HCT116 (cell line): Measurements from ENCODE around the gene NSG2. TPM values are rescaled to one million over a fixed set of nuclear protein-coding genes. Genes with fewer than 3 reads are reported as not detected.

Experiments used
- ATAC-seq: fragments of 200-7000 bp; cut with Tn5 transposase; 2 replicates; pipeline ENCODE4 v1.9.1; 2020; ENCODE audit warnings: mild to moderate bottlenecking, moderate library complexity
- BruUV-seq: library from RNA; stranded (reverse); fragments of 400-500 nt; replicated peaks from 2 replicates; lab custom pipeline; 2021; lab: Mats Ljungman, UMichigan
- CTCF ChIA-PET: fragments of 300-600 bp; sonication (Branson Sonifier 250); formaldehyde crosslinking; loops from one replicate; lab custom pipeline; 2021; ENCODE audit warnings: antibody characterized with exemption; lab: Charles Lee
- POLR2A ChIA-PET: fragments of 300-600, 350-600 bp; sonication (Branson Sonifier 250); formaldehyde crosslinking; loops from one replicate; lab custom pipeline; 2021; ENCODE audit warnings: antibody characterized with exemption; lab: Charles Lee
- RAD21 ChIA-PET, 2 experiments: fragments of 300-600 bp; sonication (Branson Sonifier 250); formaldehyde crosslinking; loops; one replicate each; lab custom pipeline; 2023; ENCODE audit warnings: low total read pairs in 2 of 2; ENCODE audit not compliant: uncharacterized antibody in 2 of 2, unreplicated experiment in 2 of 2, low non-redundant PET in 1 of 2; lab: Charles Lee
- DNase-seq: peaks from one replicate; pipeline ENCODE4 v3.0.0-alpha.2; 2010; ENCODE audit warnings: low read depth, low spot score
- H2AFZ ChIP-seq: fragments of 200-600 bp; shearing (Covaris generic), sonication (generic); 2 replicates; pipeline ENCODE4 v1.6.1; 2017; ENCODE audit warnings: low read depth, mixed run types, mixed read lengths, antibody characterized with exemption, low read length; ENCODE audit not compliant: poor library complexity, severe bottlenecking
- H3K27ac ChIP-seq: 2 replicates; pipeline ENCODE4 v1.5.1; 2012; ENCODE audit warnings: low read depth, low read length
- H3K27me3 ChIP-seq: fragments of 200-600 bp; sonication (generic); 2 replicates; pipeline ENCODE4 v1.6.1; 2016; ENCODE audit warnings: mixed run types, low read length, mixed read lengths; ENCODE audit not compliant: insufficient read depth
- H3K36me3 ChIP-seq, 2 experiments: fragments of 200-500 bp in 1 of 2; fragments of 200-600 bp in 1 of 2; sonication (Bioruptor generic) in 1 of 2; sonication (generic) in 1 of 2; 2 replicates each; pipeline versions ENCODE4 v1.5.1 to v1.6.1; 2014 to 2016; ENCODE audit warnings: low read length in 2 of 2, inconsistent platforms in 1 of 2, mixed read lengths in 1 of 2, mixed run types in 1 of 2; ENCODE audit not compliant: insufficient read depth in 2 of 2, control insufficient read depth in 1 of 2
- H3K4me1 ChIP-seq, 2 experiments: fragments of 200-600 bp in 1 of 2; sonication (generic) in 1 of 2; 2 replicates each; pipeline versions ENCODE4 v1.5.1 to v1.6.1; 2012 to 2017; ENCODE audit warnings: low read length in 2 of 2, inconsistent platforms in 1 of 2, mild to moderate bottlenecking in 1 of 2, mixed read lengths in 1 of 2, mixed run types in 1 of 2, moderate library complexity in 1 of 2; ENCODE audit not compliant: insufficient read depth in 2 of 2, control insufficient read depth in 1 of 2
- H3K4me2 ChIP-seq: fragments of 200-600 bp; sonication (generic); 2 replicates; pipeline ENCODE4 v1.6.1; 2017; ENCODE audit warnings: mixed run types, low read length, mixed read lengths
- H3K4me3 ChIP-seq, 2 experiments: fragments of 200-600 bp in 1 of 2; sonication (generic) in 1 of 2; replicated peaks in 1 of 2; 2 replicates each; pipeline ENCODE4 v1.5.1; 2011 to 2016; ENCODE audit warnings: low read length in 2 of 2, control low read depth in 1 of 2, low read depth in 1 of 2, mild to moderate bottlenecking in 1 of 2, mixed read lengths in 1 of 2, mixed run types in 1 of 2
- H3K79me2 ChIP-seq: fragments of 200-600 bp; sonication (generic); 2 replicates; pipeline ENCODE4 v1.6.1; 2017; ENCODE audit warnings: mild to moderate bottlenecking, mixed run types, low read length, moderate library complexity, mixed read lengths; ENCODE audit not compliant: insufficient read depth
- H3K9ac ChIP-seq: fragments of 200-600 bp; sonication (generic); 2 replicates; pipeline ENCODE4 v1.6.1; 2016; ENCODE audit warnings: low read length, mixed read lengths
- H3K9me2 ChIP-seq: fragments of 200-600 bp; sonication (generic), shearing (Covaris generic); 2 replicates; pipeline ENCODE4 v1.6.1; 2017; ENCODE audit warnings: mixed run types, mild to moderate bottlenecking, moderate library complexity; ENCODE audit not compliant: insufficient read depth
- H3K9me3 ChIP-seq, 2 experiments: fragments of 200-500 bp in 1 of 2; fragments of 200-600 bp in 1 of 2; sonication (Bioruptor generic) in 1 of 2; sonication (generic) in 1 of 2; 2 replicates each; pipeline ENCODE4 v1.6.1; 2014 to 2017; ENCODE audit warnings: low read length in 2 of 2, mixed read lengths in 2 of 2, inconsistent platforms in 1 of 2, low read depth in 1 of 2, mild to moderate bottlenecking in 1 of 2, mixed run types in 1 of 2, moderate library complexity in 1 of 2; ENCODE audit not compliant: control insufficient read depth in 1 of 2, insufficient read depth in 1 of 2
- H4K20me1 ChIP-seq: fragments of 200-600 bp; sonication (generic), shearing (Covaris generic); 2 replicates; pipeline ENCODE4 v1.6.1; 2017; ENCODE audit warnings: mixed run types, mild to moderate bottlenecking, moderate library complexity; ENCODE audit not compliant: insufficient read depth
- ATF3 ChIP-seq: IDR thresholded peaks from 2 replicates; pipeline ENCODE4 v1.6.1; 2012
- CBX3 ChIP-seq: IDR thresholded peaks from 2 replicates; pipeline ENCODE4 v1.6.1; 2012; ENCODE audit warnings: low read depth
- CTCF ChIP-seq, 3 experiments: fragments of 200-600 bp in 1 of 3; sonication (generic) in 1 of 3; IDR thresholded peaks in 2 of 3; conservative IDR thresholded peaks in 1 of 3; 2 replicates each; pipeline ENCODE4 v1.5.1; 2012 to 2017; ENCODE audit warnings: low read depth in 2 of 3, low read length in 2 of 3, antibody characterized with exemption in 1 of 3, borderline replicate concordance in 1 of 3, control low read depth in 1 of 3, mild to moderate bottlenecking in 1 of 3, mixed read lengths in 1 of 3, mixed run types in 1 of 3, moderate library complexity in 1 of 3; ENCODE audit not compliant: insufficient read depth in 1 of 3
- EGR1 ChIP-seq: IDR thresholded peaks from 2 replicates; pipeline ENCODE4 v1.6.1; 2012; ENCODE audit warnings: low read depth
- ELF1 ChIP-seq: IDR thresholded peaks from 2 replicates; pipeline ENCODE4 v1.6.1; 2012; ENCODE audit warnings: low read depth, borderline replicate concordance
- POLR2A ChIP-seq: IDR thresholded peaks from 2 replicates; pipeline ENCODE4 v1.7.0; 2011; ENCODE audit warnings: borderline replicate concordance; ENCODE audit not compliant: insufficient read depth, insufficient read length; ENCODE audit errors: extremely low read depth
- POLR2AphosphoS5 ChIP-seq: IDR thresholded peaks from 2 replicates; pipeline ENCODE4 v1.6.1; 2011; ENCODE audit warnings: mild to moderate bottlenecking, low read depth, low read length, moderate library complexity
- RAD21 ChIP-seq: IDR thresholded peaks from 2 replicates; pipeline ENCODE4 v1.6.1; 2012; ENCODE audit warnings: low read depth, mild to moderate bottlenecking
- SRF ChIP-seq: IDR thresholded peaks from 2 replicates; pipeline ENCODE4 v1.6.1; 2012; ENCODE audit warnings: low read depth
- TCF7L2 ChIP-seq: IDR thresholded peaks from 2 replicates; pipeline ENCODE4 v1.7.0; 2011; ENCODE audit warnings: borderline replicate concordance, inconsistent platforms; ENCODE audit not compliant: insufficient read depth, insufficient read length; ENCODE audit errors: extremely low read depth
- YY1 ChIP-seq: IDR thresholded peaks from 2 replicates; pipeline ENCODE4 v1.6.1; 2011; ENCODE audit warnings: low read length, low read depth, moderate library complexity, mild to moderate bottlenecking; ENCODE audit not compliant: insufficient replicate concordance; ENCODE audit errors: extremely low read depth
- ZBTB33 ChIP-seq: IDR thresholded peaks from 2 replicates; pipeline ENCODE4 v1.6.1; 2011; ENCODE audit warnings: mild to moderate bottlenecking, low read length, moderate library complexity; ENCODE audit not compliant: insufficient replicate concordance; ENCODE audit errors: extremely low read depth
- ZFX ChIP-seq: fragments of 450-650 bp; IDR thresholded peaks from 2 replicates; pipeline ENCODE4 v1.6.1; 2017
- ZNF274 ChIP-seq: fragments of 200-500 bp; sonication (Bioruptor generic); IDR thresholded peaks from 2 replicates; pipeline ENCODE4 v1.6.1; 2014; ENCODE audit warnings: mild to moderate bottlenecking, low read depth, low read length, inconsistent platforms
- intact Hi-C: fragments of 100-400 bp; cut with micrococcal nuclease; formaldehyde crosslinking; loops from 2 replicates; pipeline ENCODE4 v1.10.0; 2022
- total RNA-seq: library from RNA; stranded (reverse); gene quantifications from one replicate; pipeline ENCODE4 v1.2.1, GENCODE V29; 2021; ENCODE audit not compliant: unreplicated experiment
- TF ChIP-seq, protein P1 (sequence below): IDR thresholded peaks from 2 replicates; pipeline ENCODE4 v1.6.1; 2012; ENCODE audit warnings: low read depth
- TF ChIP-seq, protein P2 (sequence below): IDR thresholded peaks from 2 replicates; pipeline ENCODE4 v1.6.1; 2012

Gene NSG2
- total RNA-seq, 1 experiment from 2014 or later = not detected

DNA sequence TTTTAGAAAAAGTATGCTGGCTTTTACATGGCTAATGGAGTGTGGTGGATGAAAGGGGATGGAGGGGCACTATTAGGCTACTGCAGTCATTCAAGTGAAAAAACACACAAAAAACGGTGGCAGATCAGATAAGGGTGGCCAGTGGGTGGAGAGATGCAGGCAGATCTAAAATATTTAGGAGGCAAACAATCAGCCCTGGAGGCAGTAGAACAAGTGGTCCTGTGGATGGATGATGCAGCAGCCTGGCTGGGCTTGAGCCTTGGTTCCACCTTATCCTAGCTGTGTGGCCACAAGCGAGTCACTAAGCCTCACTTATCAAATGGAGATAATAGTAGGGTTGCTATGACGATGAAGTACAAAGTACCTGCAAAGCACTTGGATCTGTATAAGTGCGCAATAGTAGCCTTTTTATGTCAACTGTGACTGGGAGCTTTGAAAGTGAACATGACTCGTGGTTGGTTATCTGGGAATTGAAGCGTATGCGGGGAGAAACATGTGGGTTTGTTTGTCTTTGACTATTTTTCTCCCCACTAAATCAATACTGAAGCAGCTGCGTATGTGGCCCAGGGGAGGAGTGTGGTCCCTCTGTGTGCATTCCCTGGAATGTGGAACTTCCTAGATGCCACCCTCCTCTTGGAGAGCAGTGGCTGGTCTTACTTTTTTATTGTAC, 20.2 kb downstream of the NSG2 start (continued):
- TF ChIP-seq RAD21 = no peak
- TF ChIP-seq, all 23 proteins: peak for 0

DNA sequence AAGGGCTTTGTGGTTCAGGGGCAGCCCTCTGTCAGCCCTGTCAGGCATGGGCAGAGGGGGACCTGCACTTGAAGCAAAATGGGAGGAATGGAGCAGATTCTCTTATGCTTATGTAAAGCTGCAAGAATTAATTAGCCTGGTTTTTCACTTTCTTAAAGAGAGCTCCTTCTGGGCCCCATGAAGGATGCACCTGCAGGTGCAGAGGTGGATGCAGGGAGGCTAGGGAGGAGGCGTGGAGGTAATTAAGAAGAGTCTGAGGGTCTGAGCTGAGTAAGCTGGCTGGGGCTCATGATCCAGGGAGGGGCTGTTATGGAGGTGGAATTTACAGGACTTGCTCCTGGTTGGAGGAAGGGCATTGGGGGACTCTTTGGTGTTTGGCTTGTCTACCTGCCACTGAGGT, 22.0 kb downstream of the NSG2 start:
- H3K9me3 ChIP-seq = no peaks in the 10 kb centered on the region
- H3K4me3 ChIP-seq = no peak overlapping the region
- no peaks in the 10 kb centered on the region for H4K20me1 ChIP-seq
- CTCF ChIA-PET = no interaction called here
- H3K36me3 ChIP-seq = no peaks in the 10 kb centered on the region
- BruUV-seq = no TSS peak
- DNase-seq (no peak), ATAC-seq (no peak)
- no peak overlapping the region for H2AFZ ChIP-seq
- no peak overlapping the region for H3K4me2 ChIP-seq
- H3K27ac ChIP-seq = no peak overlapping the region
- TF ChIP-seq, protein P1, sequence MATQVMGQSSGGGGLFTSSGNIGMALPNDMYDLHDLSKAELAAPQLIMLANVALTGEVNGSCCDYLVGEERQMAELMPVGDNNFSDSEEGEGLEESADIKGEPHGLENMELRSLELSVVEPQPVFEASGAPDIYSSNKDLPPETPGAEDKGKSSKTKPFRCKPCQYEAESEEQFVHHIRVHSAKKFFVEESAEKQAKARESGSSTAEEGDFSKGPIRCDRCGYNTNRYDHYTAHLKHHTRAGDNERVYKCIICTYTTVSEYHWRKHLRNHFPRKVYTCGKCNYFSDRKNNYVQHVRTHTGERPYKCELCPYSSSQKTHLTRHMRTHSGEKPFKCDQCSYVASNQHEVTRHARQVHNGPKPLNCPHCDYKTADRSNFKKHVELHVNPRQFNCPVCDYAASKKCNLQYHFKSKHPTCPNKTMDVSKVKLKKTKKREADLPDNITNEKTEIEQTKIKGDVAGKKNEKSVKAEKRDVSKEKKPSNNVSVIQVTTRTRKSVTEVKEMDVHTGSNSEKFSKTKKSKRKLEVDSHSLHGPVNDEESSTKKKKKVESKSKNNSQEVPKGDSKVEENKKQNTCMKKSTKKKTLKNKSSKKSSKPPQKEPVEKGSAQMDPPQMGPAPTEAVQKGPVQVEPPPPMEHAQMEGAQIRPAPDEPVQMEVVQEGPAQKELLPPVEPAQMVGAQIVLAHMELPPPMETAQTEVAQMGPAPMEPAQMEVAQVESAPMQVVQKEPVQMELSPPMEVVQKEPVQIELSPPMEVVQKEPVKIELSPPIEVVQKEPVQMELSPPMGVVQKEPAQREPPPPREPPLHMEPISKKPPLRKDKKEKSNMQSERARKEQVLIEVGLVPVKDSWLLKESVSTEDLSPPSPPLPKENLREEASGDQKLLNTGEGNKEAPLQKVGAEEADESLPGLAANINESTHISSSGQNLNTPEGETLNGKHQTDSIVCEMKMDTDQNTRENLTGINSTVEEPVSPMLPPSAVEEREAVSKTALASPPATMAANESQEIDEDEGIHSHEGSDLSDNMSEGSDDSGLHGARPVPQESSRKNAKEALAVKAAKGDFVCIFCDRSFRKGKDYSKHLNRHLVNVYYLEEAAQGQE = no peak
- TF ChIP-seq ELF1 = no peak
- no peak for TF ChIP-seq POLR2A
- no peak for TF ChIP-seq TCF7L2
- no peak for TF ChIP-seq CTCF (IDR thresholded peaks at IDR 0.05 in 2 of 3, conservative IDR thresholded peaks at IDR 0.05 in 1 of 3; ENCODE audit: borderline replicate concordance in 1 of 3, insufficient read depth in 1 of 3, low read depth in 2 of 3, low read length in 2 of 3)
- no peak for TF ChIP-seq ZFX
- no peak for TF ChIP-seq YY1
- TF ChIP-seq EGR1 = no peak
- no peak for TF ChIP-seq ZNF274
- no peak for TF ChIP-seq POLR2AphosphoS5
- TF ChIP-seq CBX3 = no peak
- TF ChIP-seq, protein P2, sequence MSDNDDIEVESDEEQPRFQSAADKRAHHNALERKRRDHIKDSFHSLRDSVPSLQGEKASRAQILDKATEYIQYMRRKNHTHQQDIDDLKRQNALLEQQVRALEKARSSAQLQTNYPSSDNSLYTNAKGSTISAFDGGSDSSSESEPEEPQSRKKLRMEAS = no peak
- TF ChIP-seq ATF3 = no peak
- no peak for TF ChIP-seq ZBTB33
- no peak for TF ChIP-seq SRF
- RAD21 ChIA-PET = no interaction called here
- H3K79me2 ChIP-seq = no peaks in the 10 kb centered on the region
- peaks cover 31% of the 10 kb centered on the region for H3K27me3 ChIP-seq
- intact Hi-C loops = no loop called here
- H3K9ac ChIP-seq = no peak overlapping the region
- no peaks in the 10 kb centered on the region for H3K9me2 ChIP-seq
- H3K4me1 ChIP-seq = no peaks in the 10 kb centered on the region
- POLR2A ChIA-PET = no interaction called here
